Natural killer cell (primary cell): ENCODE measurements around the gene MMP24. TPM values are rescaled to one million over a fixed set of nuclear protein-coding genes. Genes with fewer than 3 reads are reported as not detected.

Source experiments
- ATAC-seq, 3 donors: fragments of 150-1000 bp in 2 of 3; fragments of 200-7000 bp in 1 of 3; cut with Tn5 transposase; 1 replicate in 1 of 3; 2 replicates in 2 of 3; pipeline ENCODE4 v1.10.0; 2021; ENCODE audit warnings: mild to moderate bottlenecking in 2 of 3, moderate library complexity in 2 of 3
- DNase-seq, 2 donors: peaks; one replicate each; pipeline versions ENCODE4 v3.0.0 to v3.0.0-alpha.2; 2013 to 2021; ENCODE audit warnings: mixed read lengths in 1 of 2
- H3K27ac ChIP-seq: one replicate; pipeline ENCODE4 v1.5.1; 2013; ENCODE audit warnings: mild to moderate bottlenecking, low read length
- H3K27me3 ChIP-seq: one replicate; pipeline ENCODE4 v1.6.1; 2013; ENCODE audit warnings: low read length; ENCODE audit not compliant: control insufficient read depth, insufficient read depth
- H3K36me3 ChIP-seq: one replicate; pipeline ENCODE4 v1.6.1; 2013; ENCODE audit warnings: low read length; ENCODE audit not compliant: control insufficient read depth, insufficient read depth
- H3K4me1 ChIP-seq: one replicate; pipeline ENCODE4 v1.6.1; 2013; ENCODE audit warnings: low read length; ENCODE audit not compliant: control insufficient read depth, insufficient read depth
- H3K4me3 ChIP-seq: one replicate; pipeline ENCODE4 v1.5.1; 2013; ENCODE audit warnings: low read length
- H3K9me3 ChIP-seq: one replicate; pipeline ENCODE4 v1.6.1; 2013; ENCODE audit warnings: low read length; ENCODE audit not compliant: control insufficient read depth, insufficient read depth
- H3K27ac Mint-ChIP-seq, 2 donors: one replicate each; pipeline ENCODE4 v1.8.0; 2022; ENCODE audit warnings: mild to moderate bottlenecking in 2 of 2, mixed read lengths in 2 of 2, moderate library complexity in 1 of 2
- H3K27me3 Mint-ChIP-seq, 2 donors: one replicate each; pipeline ENCODE4 v1.8.0; 2022; ENCODE audit warnings: low read depth in 2 of 2, mixed read lengths in 2 of 2
- H3K36me3 Mint-ChIP-seq: one replicate; pipeline ENCODE4 v1.8.0; 2022; ENCODE audit warnings: mixed read lengths
- H3K4me1 Mint-ChIP-seq, 2 donors: one replicate each; pipeline ENCODE4 v1.8.0; 2022; ENCODE audit warnings: mixed read lengths in 2 of 2
- H3K4me3 Mint-ChIP-seq: one replicate; pipeline ENCODE4 v1.8.0; 2022; ENCODE audit warnings: mild to moderate bottlenecking, moderate library complexity, mixed read lengths
- H3K9me3 Mint-ChIP-seq, 2 donors: one replicate each; pipeline ENCODE4 v1.8.0; 2022; ENCODE audit warnings: mixed read lengths in 2 of 2
- WGBS: methylation state at CpG from one replicate; pipeline ENCODE4 v1.1.7; 2013; ENCODE audit warnings: missing lambda C conversion rate; ENCODE audit not compliant: insufficient coverage; 5-methylcytosine and 5-hydroxymethylcytosine counted together
- intact Hi-C: fragments of 100-400 bp; cut with micrococcal nuclease; formaldehyde crosslinking; loops from one replicate; pipeline ENCODE4 v1.14.2; 2022
- total RNA-seq, 4 donors: library from RNA; stranded (reverse); fragments of 120-200 nt in 1 of 4; gene quantifications; one replicate each; pipeline versions ENCODE4 v1.2.3 to v1.2.4, GENCODE V29; 2013 to 2022
- TF ChIP-seq, protein P1 (sequence below): fragments of 200-600 bp; IDR thresholded peaks from one replicate; pipeline ENCODE4 v1.8.0; 2022; ENCODE audit warnings: antibody characterized with exemption

MMP24 gene
- total RNA-seq, 3 donors from 2014 or later (not counting 1 experiment from before 2014, with no cell fraction given), result 0.14 to 0.18 (median 0.16) TPM

GRCh38 chr20:35318502-35319157 is 92.1 kb downstream of the MMP24 start:
- Mint-ChIP-seq H3K27ac (no peak overlapping the region), H3K36me3 (no peaks in the 10 kb centered on the region), H3K9me3 (no peaks in the 10 kb centered on the region), H3K4me1 (peaks cover 14 to 27% of the 10 kb centered on the region in 2 donors), H3K27me3 (no peaks in the 10 kb centered on the region), H3K4me3 (no peak overlapping the region)
- WGBS, result 94% methylated on average over 6 of the region's 6 CpGs
- no peak for ATAC-seq
- TF ChIP-seq, protein P1, sequence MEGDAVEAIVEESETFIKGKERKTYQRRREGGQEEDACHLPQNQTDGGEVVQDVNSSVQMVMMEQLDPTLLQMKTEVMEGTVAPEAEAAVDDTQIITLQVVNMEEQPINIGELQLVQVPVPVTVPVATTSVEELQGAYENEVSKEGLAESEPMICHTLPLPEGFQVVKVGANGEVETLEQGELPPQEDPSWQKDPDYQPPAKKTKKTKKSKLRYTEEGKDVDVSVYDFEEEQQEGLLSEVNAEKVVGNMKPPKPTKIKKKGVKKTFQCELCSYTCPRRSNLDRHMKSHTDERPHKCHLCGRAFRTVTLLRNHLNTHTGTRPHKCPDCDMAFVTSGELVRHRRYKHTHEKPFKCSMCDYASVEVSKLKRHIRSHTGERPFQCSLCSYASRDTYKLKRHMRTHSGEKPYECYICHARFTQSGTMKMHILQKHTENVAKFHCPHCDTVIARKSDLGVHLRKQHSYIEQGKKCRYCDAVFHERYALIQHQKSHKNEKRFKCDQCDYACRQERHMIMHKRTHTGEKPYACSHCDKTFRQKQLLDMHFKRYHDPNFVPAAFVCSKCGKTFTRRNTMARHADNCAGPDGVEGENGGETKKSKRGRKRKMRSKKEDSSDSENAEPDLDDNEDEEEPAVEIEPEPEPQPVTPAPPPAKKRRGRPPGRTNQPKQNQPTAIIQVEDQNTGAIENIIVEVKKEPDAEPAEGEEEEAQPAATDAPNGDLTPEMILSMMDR, result no peak
- Histone ChIP-seq H3K27me3 (no peaks in the 10 kb centered on the region), H3K4me3 (no peak overlapping the region), H3K9me3 (no peaks in the 10 kb centered on the region), H3K27ac (no peak overlapping the region), H3K4me1 (peaks cover 9% of the 10 kb centered on the region), H3K36me3 (no peaks in the 10 kb centered on the region)
- no peak for DNase-seq
- intact Hi-C loops, result no loop called here

GRCh38 chr20:35319192-35319870 is 92.8 kb downstream of the MMP24 start:
- ATAC-seq (no peak), DNase-seq (no peak)
- H3K4me1 ChIP-seq, result peaks cover 9% of the 10 kb centered on the region
- H3K4me3 ChIP-seq, result no peak overlapping the region
- Mint-ChIP-seq H3K27ac (no peak overlapping the region), H3K4me3 (no peak overlapping the region), H3K4me1 (peaks cover 13 to 27% of the 10 kb centered on the region in 2 donors), H3K36me3 (no peaks in the 10 kb centered on the region), H3K27me3 (no peaks in the 10 kb centered on the region), H3K9me3 (no peaks in the 10 kb centered on the region)
- H3K36me3 ChIP-seq, result no peaks in the 10 kb centered on the region
- intact Hi-C loops, result no loop called here
- H3K9me3 ChIP-seq, result no peaks in the 10 kb centered on the region
- no peak overlapping the region for H3K27ac ChIP-seq
- TF ChIP-seq, protein P1, result no peak
- H3K27me3 ChIP-seq, result no peaks in the 10 kb centered on the region
- 99% methylated on average over 4 of the region's 5 CpGs for WGBS

GRCh38 chr20:35319871-35320197 is 93.3 kb downstream of the MMP24 start:
- Mint-ChIP-seq H3K4me3 (no peak overlapping the region), H3K9me3 (no peaks in the 10 kb centered on the region), H3K27ac (no peak overlapping the region), H3K36me3 (no peaks in the 10 kb centered on the region), H3K4me1 (peaks cover 8 to 22% of the 10 kb centered on the region in 2 donors), H3K27me3 (no peaks in the 10 kb centered on the region)
- H3K36me3 ChIP-seq, result no peaks in the 10 kb centered on the region
- DNase-seq, result no peak
- intact Hi-C loops, result no loop called here
- no peak overlapping the region for H3K27ac ChIP-seq
- no peaks in the 10 kb centered on the region for H3K27me3 ChIP-seq
- H3K4me3 ChIP-seq, result no peak overlapping the region
- H3K9me3 ChIP-seq, result no peaks in the 10 kb centered on the region
- no peak for ATAC-seq
- peaks cover 9% of the 10 kb centered on the region for H3K4me1 ChIP-seq
- TF ChIP-seq, protein P1, result no peak
